Activated B cell treated with CpG ODN at 0.5 μM for 24 hours (primary cell): ENCODE data around the gene RERE. TPM values are rescaled to one million over a fixed set of nuclear protein-coding genes. Genes with fewer than 3 reads are reported as not detected.

Source experiments
- ATAC-seq: fragments of 200-7000 bp; cut with Tn5 transposase; one replicate; pipeline ENCODE4 v1.10.0; 2021; ENCODE audit warnings: low read depth, mild to moderate bottlenecking, moderate library complexity
- CTCF ChIA-PET: fragments of 350-600 bp; sonication (Branson Sonifier 250); formaldehyde crosslinking; loops from one replicate; lab custom pipeline; 2021; ENCODE audit warnings: antibody characterized with exemption; lab: Charles Lee
- POLR2A ChIA-PET: fragments of 350-600 bp; sonication (Branson Sonifier 250); formaldehyde crosslinking; loops from one replicate; lab custom pipeline; 2021; ENCODE audit warnings: antibody characterized with exemption; lab: Charles Lee
- DNase-seq: peaks from one replicate; pipeline ENCODE4 v3.0.0; 2022
- H3K27ac Mint-ChIP-seq: one replicate; pipeline ENCODE4 v1.8.0; 2020; ENCODE audit warnings: mixed read lengths
- H3K27me3 Mint-ChIP-seq: one replicate; pipeline ENCODE4 v1.8.0; 2021; ENCODE audit warnings: mixed read lengths
- H3K36me3 Mint-ChIP-seq: one replicate; pipeline ENCODE4 v1.8.0; 2021; ENCODE audit warnings: low read depth, mixed read lengths
- H3K4me1 Mint-ChIP-seq: one replicate; pipeline ENCODE4 v1.8.0; 2021; ENCODE audit warnings: mixed read lengths
- H3K4me3 Mint-ChIP-seq: one replicate; pipeline ENCODE4 v1.8.0; 2020; ENCODE audit warnings: mild to moderate bottlenecking, mixed read lengths
- H3K9me3 Mint-ChIP-seq: one replicate; pipeline ENCODE4 v1.8.0; 2020; ENCODE audit warnings: mixed read lengths
- intact Hi-C: fragments of 100-400 bp; cut with micrococcal nuclease; formaldehyde crosslinking; loops from one replicate; pipeline ENCODE4 v1.15.1; 2024
- total RNA-seq: library from RNA; stranded (reverse); gene quantifications from 2 replicates; pipeline ENCODE4 v1.2.3, GENCODE V29; 2022
- TF ChIP-seq, protein P1 (sequence below): fragments of 200-600 bp; IDR thresholded peaks from one replicate; pipeline ENCODE4 v1.8.0; 2022; ENCODE audit warnings: antibody characterized with exemption, mild to moderate bottlenecking

RERE gene
- total RNA-seq, 1 donor from 2014 or later = 98.8 TPM

DNA sequence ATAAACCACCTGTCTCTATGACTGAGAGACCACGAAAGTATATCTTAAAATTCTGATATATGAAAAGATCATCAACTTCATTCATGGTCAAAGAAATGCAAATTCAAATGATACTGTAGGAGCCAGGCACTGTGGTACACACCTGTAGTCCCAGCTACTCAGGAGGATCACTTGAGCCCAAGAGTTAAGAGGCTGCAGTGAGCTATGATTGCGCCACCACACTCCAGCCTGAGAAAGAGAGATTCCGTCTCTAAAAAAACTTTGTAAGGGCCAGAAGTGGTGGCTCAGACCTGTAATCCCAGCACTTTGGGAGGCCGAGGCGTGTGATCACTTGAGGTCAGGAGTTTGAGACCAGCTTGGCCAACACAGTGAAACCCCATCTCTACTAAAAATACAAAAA lies 17.0 kb downstream of the RERE start:
- POLR2A ChIA-PET = interaction anchor here (1.3 kb wide), 1 partner anchor 13 kb away, joined by 3 read pairs; no protein-coding TSS in a partner anchor
- Mint-ChIP-seq H3K4me1 (peaks cover 3% of the 10 kb centered on the region), H3K4me3 (no peak overlapping the region), H3K27me3 (no peaks in the 10 kb centered on the region), H3K9me3 (no peaks in the 10 kb centered on the region), H3K27ac (no peak overlapping the region), H3K36me3 (peaks cover 11% of the 10 kb centered on the region)
- TF ChIP-seq, protein P1, sequence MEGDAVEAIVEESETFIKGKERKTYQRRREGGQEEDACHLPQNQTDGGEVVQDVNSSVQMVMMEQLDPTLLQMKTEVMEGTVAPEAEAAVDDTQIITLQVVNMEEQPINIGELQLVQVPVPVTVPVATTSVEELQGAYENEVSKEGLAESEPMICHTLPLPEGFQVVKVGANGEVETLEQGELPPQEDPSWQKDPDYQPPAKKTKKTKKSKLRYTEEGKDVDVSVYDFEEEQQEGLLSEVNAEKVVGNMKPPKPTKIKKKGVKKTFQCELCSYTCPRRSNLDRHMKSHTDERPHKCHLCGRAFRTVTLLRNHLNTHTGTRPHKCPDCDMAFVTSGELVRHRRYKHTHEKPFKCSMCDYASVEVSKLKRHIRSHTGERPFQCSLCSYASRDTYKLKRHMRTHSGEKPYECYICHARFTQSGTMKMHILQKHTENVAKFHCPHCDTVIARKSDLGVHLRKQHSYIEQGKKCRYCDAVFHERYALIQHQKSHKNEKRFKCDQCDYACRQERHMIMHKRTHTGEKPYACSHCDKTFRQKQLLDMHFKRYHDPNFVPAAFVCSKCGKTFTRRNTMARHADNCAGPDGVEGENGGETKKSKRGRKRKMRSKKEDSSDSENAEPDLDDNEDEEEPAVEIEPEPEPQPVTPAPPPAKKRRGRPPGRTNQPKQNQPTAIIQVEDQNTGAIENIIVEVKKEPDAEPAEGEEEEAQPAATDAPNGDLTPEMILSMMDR = no peak
- intact Hi-C loops = no loop called here
- DNase-seq = no peak
- CTCF ChIA-PET = no interaction called here
- no peak for ATAC-seq

DNA sequence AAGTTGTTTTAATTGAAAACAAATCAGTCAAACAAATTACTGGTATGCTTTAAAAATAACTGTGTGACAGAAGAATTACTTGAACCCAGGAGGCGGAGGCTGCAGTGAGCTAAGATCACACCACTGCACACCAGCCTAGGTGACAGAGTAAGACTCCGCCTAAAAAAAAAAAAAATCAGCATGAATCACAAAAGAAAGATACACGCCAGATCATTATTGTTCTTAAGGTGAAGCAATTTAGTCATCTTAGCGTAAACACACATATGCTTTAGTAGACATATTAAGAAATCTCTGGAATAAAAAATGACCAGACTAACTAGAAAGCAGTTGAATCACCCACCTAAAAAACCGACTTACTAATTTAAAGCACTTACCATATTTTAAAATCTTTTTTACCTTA lies 20.2 kb downstream of the RERE start:
- Mint-ChIP-seq H3K4me3 (no peak overlapping the region), H3K4me1 (peaks cover 3% of the 10 kb centered on the region), H3K9me3 (no peaks in the 10 kb centered on the region), H3K27me3 (no peaks in the 10 kb centered on the region), H3K36me3 (peaks cover 17% of the 10 kb centered on the region), H3K27ac (no peak overlapping the region)
- POLR2A ChIA-PET = no interaction called here
- intact Hi-C loops = no loop called here
- DNase-seq (no peak), ATAC-seq (no peak)
- CTCF ChIA-PET = no interaction called here
- TF ChIP-seq, protein P1 = no peak

DNA sequence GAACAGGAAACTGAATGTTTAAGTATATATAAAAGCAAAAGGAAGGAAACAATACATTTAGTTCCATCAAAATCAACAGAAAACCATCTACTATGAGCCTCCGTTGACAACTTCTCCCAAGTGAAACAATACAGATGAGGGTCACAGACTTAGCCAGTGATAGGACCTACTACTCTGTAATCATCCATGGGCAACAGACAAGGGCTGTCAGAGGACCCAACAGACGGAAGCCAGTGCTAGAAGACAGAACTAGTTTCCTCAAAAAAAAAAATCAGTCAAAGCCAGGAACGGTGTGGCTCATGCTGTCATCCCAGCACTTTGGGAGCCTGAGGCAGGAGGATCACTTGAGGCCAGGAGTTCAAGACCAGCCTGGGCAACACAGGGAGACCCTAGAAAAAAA lies 20.6 kb downstream of the RERE start:
- TF ChIP-seq, protein P1 = no peak

DNA sequence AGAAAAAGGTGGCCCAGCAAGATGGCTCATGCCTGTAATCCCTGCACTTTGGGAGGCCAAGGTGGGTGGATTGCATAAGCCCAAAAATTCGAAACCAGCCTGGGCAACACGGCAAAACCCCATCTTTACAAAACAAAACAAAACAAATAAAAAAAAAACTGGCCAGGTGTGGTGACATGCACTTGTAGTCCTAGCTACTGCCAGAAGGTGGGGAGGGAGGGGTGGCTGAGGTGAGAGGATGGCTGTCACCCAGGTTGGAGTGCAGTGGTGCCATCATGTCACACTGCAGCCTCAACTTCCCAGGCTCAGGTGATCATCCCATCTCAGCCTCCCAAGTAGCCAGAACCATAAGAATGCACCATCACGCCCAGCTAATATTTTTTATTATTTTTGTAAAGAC lies 22.8 kb downstream of the RERE start:
- ATAC-seq = no peak
- POLR2A ChIA-PET = no interaction called here

More for the DNA sequence above, 20.6 kb downstream of the RERE start:
- Mint-ChIP-seq H3K9me3 (no peaks in the 10 kb centered on the region), H3K4me1 (peaks cover 3% of the 10 kb centered on the region), H3K4me3 (no peak overlapping the region), H3K27ac (no peak overlapping the region), H3K36me3 (peaks cover 17% of the 10 kb centered on the region), H3K27me3 (no peaks in the 10 kb centered on the region)
- ATAC-seq (no peak), DNase-seq (no peak)
- ChIA-PET CTCF (no interaction called here), POLR2A (no interaction called here)
- intact Hi-C loops = no loop called here

DNA sequence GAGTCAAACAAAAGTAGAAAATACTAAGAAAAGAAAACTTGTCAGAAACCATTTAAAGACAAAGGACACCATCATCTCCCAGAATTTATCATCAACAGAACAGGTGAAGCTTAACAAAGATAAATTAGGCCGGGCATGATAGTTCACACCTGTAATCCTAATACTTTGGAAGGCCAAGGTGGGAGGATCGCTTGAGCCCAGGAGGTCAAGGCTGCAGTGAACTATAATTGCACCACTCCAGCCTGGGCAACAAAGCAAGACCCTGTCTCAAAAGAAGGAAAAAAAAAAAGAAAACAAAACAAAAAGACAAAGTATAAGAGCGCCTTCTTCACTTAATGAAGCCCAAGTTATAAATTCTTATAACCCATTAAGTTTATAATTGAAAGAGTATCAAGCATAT lies 25.6 kb downstream of the RERE start:
- Mint-ChIP-seq H3K9me3 (no peaks in the 10 kb centered on the region), H3K27ac (no peak overlapping the region), H3K36me3 (peaks cover 16% of the 10 kb centered on the region), H3K27me3 (no peaks in the 10 kb centered on the region), H3K4me3 (no peak overlapping the region), H3K4me1 (peaks cover 1% of the 10 kb centered on the region)
- CTCF ChIA-PET = no interaction called here
- no peak for DNase-seq
- no peak for ATAC-seq
- TF ChIP-seq, protein P1 = no peak
- POLR2A ChIA-PET = no interaction called here
- intact Hi-C loops = no loop called here

More for the DNA sequence above, 22.8 kb downstream of the RERE start:
- Mint-ChIP-seq H3K4me3 (no peak overlapping the region), H3K27ac (no peak overlapping the region), H3K27me3 (no peaks in the 10 kb centered on the region), H3K9me3 (no peaks in the 10 kb centered on the region), H3K36me3 (peaks cover 14% of the 10 kb centered on the region), H3K4me1 (peaks cover 3% of the 10 kb centered on the region)
- intact Hi-C loops = no loop called here
- CTCF ChIA-PET = no interaction called here
- no peak for DNase-seq
- TF ChIP-seq, protein P1 = no peak
